BJ (cell line): ENCODE data around the gene TNP2. TPM values are rescaled to one million over a fixed set of nuclear protein-coding genes. Genes with fewer than 3 reads are reported as not detected.

ENCODE experiments used
- CTCF ChIA-PET: fragments of 350-600 bp; formaldehyde crosslinking; extraction: SDS; loops from one replicate; lab custom pipeline; 2021; ENCODE audit warnings: antibody characterized with exemption, inconsistent platforms; lab: Yijun Ruan, JAX
- POLR2A ChIA-PET: fragments of 300-600 bp; sonication (Branson Sonifier 250); formaldehyde crosslinking; extraction: SDS; loops from one replicate; lab custom pipeline; 2021; ENCODE audit warnings: antibody characterized with exemption; lab: Charles Lee
- DNase-seq: peaks from one replicate; pipeline ENCODE4 v3.0.0-alpha.2; 2011; ENCODE audit warnings: low read depth
- H3K27me3 ChIP-seq: 2 replicates; pipeline ENCODE4 v1.6.0; 2011; ENCODE audit warnings: low read length; ENCODE audit not compliant: control insufficient read depth, insufficient read depth
- H3K36me3 ChIP-seq: 2 replicates; pipeline ENCODE4 v1.5.1; 2011; ENCODE audit warnings: low read length; ENCODE audit not compliant: control insufficient read depth, insufficient read depth
- H3K4me3 ChIP-seq: 2 replicates; pipeline ENCODE4 v1.5.1; 2011; ENCODE audit warnings: low read depth, mild to moderate bottlenecking, control low read depth, low read length
- polyA plus RNA-seq: library from polyadenylated mRNA; depleted of rRNA; stranded (reverse); fragments of >200 nt; gene quantifications from 2 replicates; pipeline ENCODE4 v1.2.3, GENCODE V29; 2011
- TF ChIP-seq, protein P1 (sequence below): IDR thresholded peaks from 2 replicates; pipeline ENCODE4 v1.5.1; 2011; ENCODE audit warnings: low read depth, mild to moderate bottlenecking, control low read depth, inconsistent platforms, low read length, moderate library complexity; ENCODE audit not compliant: insufficient read depth

Gene TNP2
- polyA plus RNA-seq, 1 experiment, result not detected

DNA sequence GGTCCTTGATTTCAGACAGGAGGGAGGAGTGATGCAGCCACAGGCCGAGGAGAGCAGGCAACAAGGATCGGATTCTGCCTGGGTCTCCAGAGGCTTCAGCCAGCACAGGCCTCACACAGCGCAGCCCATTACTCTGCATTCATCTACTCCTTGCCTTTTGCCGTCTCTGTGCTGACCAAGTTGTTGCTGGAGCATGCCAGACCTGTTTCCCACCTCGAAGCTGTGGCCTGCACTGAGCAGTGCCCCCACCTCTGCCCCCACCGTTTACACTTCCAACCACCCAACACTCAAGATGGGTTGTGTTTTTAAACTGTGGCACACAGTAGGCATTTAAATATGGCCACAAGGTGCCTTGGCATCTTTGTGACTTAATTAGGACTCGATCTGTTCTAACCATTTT lies 5.8 kb upstream of the TNP2 start:
- CTCF ChIA-PET, result no interaction called here
- no peaks in the 10 kb centered on the region for H3K36me3 ChIP-seq
- H3K4me3 ChIP-seq, result no peak overlapping the region
- POLR2A ChIA-PET, result no interaction called here
- H3K27me3 ChIP-seq, result peaks cover 2% of the 10 kb centered on the region; the same call in 1 of the 2 replicates
- no peak for DNase-seq
- TF ChIP-seq, protein P1, sequence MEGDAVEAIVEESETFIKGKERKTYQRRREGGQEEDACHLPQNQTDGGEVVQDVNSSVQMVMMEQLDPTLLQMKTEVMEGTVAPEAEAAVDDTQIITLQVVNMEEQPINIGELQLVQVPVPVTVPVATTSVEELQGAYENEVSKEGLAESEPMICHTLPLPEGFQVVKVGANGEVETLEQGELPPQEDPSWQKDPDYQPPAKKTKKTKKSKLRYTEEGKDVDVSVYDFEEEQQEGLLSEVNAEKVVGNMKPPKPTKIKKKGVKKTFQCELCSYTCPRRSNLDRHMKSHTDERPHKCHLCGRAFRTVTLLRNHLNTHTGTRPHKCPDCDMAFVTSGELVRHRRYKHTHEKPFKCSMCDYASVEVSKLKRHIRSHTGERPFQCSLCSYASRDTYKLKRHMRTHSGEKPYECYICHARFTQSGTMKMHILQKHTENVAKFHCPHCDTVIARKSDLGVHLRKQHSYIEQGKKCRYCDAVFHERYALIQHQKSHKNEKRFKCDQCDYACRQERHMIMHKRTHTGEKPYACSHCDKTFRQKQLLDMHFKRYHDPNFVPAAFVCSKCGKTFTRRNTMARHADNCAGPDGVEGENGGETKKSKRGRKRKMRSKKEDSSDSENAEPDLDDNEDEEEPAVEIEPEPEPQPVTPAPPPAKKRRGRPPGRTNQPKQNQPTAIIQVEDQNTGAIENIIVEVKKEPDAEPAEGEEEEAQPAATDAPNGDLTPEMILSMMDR, result no peak

GRCh38 chr16:11273721-11274324 lies 4.7 kb upstream of the TNP2 start:
- Histone ChIP-seq H3K4me3 (no peak overlapping the region), H3K36me3 (no peaks in the 10 kb centered on the region), H3K27me3 (peaks cover 2% of the 10 kb centered on the region; the same call in 1 of the 2 replicates)
- ChIA-PET CTCF (interaction anchor here (0.9 to 1.8 kb wide), 3 partner anchors 15 to 310 kb away, joined by 3 to 7 read pairs (median 3); no protein-coding TSS in a partner anchor), POLR2A (no interaction called here)
- TF ChIP-seq, protein P1, result no peak
- no peak for DNase-seq

- peaks cover 2% of the 10 kb centered on the region; the same call in 1 of the 2 replicates for H3K27me3 ChIP-seq
- H3K4me3 ChIP-seq, result no peak within 1 kb of the TSS
- no peaks in the 10 kb centered on the region for H3K36me3 ChIP-seq
- no peak for DNase-seq
- POLR2A ChIA-PET, result no interaction called here
- TF ChIP-seq, protein P1, result no peak
- CTCF ChIA-PET, result interaction anchor here (1.1 to 1.8 kb wide), 3 partner anchors 10 to 310 kb away, joined by 3 to 7 read pairs (median 3); no protein-coding TSS in a partner anchor
Measured at GRCh38 chr16:11272921-11273720, 4.0 kb upstream of the TNP2 start, which contains the start of gene PRM3. TSS of gene PRM3 (minus strand) at chr16:11273629. CDS start at chr16:11273595, 34 bp downstream.

DNA sequence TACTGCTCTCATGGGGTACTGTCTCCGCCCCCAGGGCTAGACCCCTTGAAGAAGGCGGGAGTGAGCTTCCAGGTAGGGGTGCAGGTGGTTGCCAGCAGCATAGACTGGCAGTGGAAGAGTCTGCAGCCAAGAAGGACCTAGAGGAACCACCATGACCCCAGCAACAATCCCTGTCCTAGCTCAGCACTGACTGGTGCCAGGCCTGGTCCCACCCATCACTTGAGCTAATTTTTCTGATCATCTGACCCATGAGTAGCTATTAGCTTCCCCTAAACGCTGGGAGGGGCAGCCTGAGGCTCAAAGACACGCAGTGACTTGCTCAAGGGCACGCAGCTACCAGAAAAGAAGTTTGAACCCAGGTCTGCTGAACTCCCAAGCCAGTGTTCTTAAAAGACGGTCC lies 3.4 kb upstream of the TNP2 start:
- DNase-seq, result no peak
- CTCF ChIA-PET, result interaction anchor here (0.9 to 1.1 kb wide), 2 partner anchors 9 to 16 kb away, joined by 3 to 5 read pairs; partner anchors contain the start of gene SOCS1
- TF ChIP-seq, protein P1, result no peak
- H3K4me3 ChIP-seq, result no peak overlapping the region
- H3K27me3 ChIP-seq, result no peaks in the 10 kb centered on the region
- POLR2A ChIA-PET, result no interaction called here
- H3K36me3 ChIP-seq, result no peaks in the 10 kb centered on the region

DNA sequence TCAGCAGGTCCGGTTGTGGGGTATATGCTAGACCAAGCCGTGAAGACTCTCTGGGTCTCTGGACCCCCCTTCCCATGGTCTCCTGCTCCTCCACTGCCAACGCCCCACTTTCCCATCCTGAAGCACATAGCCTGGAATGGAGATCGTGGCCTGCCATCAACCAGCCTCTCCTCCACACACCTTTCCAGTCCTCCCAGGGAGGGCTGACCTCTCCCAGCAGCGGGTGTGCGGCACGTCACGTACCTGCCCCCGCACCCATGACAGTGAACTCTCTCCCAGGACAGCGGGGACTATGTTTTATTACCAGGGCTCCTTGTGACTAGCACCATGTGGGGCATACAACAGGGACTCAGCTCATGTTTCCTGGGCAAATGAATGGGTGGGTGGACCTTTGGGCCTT lies 2.5 kb upstream of the TNP2 start:
- ChIA-PET POLR2A (no interaction called here), CTCF (interaction anchor here (0.6 to 1.7 kb wide), 3 partner anchors 15 to 27 kb away, joined by 4 to 8 read pairs (median 5); partner anchors contain the start of gene SOCS1)
- Histone ChIP-seq H3K36me3 (no peaks in the 10 kb centered on the region), H3K4me3 (no peak overlapping the region), H3K27me3 (no peaks in the 10 kb centered on the region)
- no peak for DNase-seq
- TF ChIP-seq, protein P1, result no peak
